ENCODE data around the gene ATP6V0E1.

The ATP6V0E1 gene

DNA sequence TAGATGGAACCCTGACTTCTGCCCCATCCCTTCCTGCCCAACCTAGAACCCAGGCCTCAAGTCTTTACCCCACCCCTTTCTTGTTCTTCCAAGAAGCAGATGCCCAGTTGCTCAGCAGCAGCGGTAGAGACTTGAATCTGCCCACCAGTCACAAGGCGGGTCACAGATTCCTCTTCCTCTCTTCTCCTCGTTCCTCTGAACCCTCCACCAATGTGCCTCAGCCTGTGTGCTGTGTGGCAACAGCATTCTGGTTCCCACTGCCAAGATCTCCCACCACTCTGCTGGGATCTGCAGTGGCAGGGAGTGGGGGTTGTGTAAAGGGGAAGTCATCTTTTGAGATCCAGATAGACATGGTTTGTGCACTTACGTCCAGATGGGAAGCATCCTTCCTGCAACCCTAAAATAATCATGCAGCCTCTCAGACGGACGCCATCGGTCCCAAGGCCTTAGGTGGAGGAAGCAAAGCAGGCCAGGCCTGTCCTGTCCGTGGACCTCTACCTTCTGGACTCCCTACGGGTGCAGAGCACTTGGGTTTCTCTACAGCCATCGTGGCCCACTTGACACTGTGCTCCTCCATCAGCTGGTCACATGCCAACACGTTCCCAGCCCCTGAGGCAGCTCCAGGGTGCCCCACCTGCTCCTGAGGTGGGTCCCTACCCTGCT, 32.1 kb upstream of the ATP6V0E1 start:
- Histone ChIP-seq H3K79me2 (ENCODE audit: insufficient read depth, low read length) (no peaks in the 10 kb centered on the region), H3K27me3 (ENCODE audit: insufficient read depth, low read length, poor library complexity, severe bottlenecking) (no peaks in the 10 kb centered on the region), H3K4me2 (ENCODE audit: low read depth, low read length, poor library complexity, severe bottlenecking) (no peak overlapping the region), H4K20me1 (ENCODE audit: insufficient read depth, low read length, poor library complexity, severe bottlenecking) (no peaks in the 10 kb centered on the region), H3K36me3 (ENCODE audit: insufficient read depth, low read length) (peaks cover 24% of the 10 kb centered on the region; the same call in 1 of the 2 replicates), H2AFZ (ENCODE audit: low read length) (no peak overlapping the region), H3K4me3 (ENCODE audit: low read length, poor library complexity, severe bottlenecking) (no peak overlapping the region), H3F3A (ENCODE audit: low read depth) (no peaks in the 10 kb centered on the region), H3K9me3 (ENCODE audit: insufficient read depth, low read depth, low read length) (no peaks in the 10 kb centered on the region), H3K9ac (ENCODE audit: low read depth, low read length, poor library complexity, severe bottlenecking) (no peak overlapping the region), H3K4me1 (ENCODE audit: insufficient read depth, low read length, poor library complexity, severe bottlenecking) (no peaks in the 10 kb centered on the region), H3K9me2 (replicated peaks; ENCODE audit: low read depth, low read length) (no peaks in the 10 kb centered on the region)
- TF ChIP-seq EZH2phosphoT487 (IDR thresholded peaks at IDR 0.05; ENCODE audit: borderline replicate concordance), result no peak
- TF ChIP-seq, protein P1, sequence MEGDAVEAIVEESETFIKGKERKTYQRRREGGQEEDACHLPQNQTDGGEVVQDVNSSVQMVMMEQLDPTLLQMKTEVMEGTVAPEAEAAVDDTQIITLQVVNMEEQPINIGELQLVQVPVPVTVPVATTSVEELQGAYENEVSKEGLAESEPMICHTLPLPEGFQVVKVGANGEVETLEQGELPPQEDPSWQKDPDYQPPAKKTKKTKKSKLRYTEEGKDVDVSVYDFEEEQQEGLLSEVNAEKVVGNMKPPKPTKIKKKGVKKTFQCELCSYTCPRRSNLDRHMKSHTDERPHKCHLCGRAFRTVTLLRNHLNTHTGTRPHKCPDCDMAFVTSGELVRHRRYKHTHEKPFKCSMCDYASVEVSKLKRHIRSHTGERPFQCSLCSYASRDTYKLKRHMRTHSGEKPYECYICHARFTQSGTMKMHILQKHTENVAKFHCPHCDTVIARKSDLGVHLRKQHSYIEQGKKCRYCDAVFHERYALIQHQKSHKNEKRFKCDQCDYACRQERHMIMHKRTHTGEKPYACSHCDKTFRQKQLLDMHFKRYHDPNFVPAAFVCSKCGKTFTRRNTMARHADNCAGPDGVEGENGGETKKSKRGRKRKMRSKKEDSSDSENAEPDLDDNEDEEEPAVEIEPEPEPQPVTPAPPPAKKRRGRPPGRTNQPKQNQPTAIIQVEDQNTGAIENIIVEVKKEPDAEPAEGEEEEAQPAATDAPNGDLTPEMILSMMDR (conservative IDR thresholded peaks at IDR 0.05; ENCODE audit: low read length), result no peak

DNA sequence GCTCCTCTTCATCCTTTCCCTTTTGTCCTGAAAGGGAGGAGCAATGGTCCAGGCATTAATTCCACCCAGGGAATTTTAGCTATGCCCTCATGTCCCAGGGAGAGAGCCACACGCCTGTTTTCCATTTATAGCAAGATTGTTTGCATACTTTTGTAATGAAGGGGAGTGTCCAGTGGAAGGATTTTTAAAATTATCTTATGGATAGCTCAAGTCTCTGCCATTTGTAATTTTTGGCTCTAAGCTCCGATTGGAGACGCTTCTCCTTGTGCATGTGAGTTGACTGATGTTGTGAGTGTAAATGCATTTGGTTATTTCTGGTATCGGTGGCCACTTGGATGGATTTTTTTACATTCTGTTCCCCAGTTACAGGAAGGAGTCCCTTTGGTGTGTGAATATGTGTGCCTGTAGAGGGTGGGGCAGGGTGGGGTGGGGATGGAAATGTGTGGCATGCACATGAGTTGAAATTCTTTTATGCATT, 31.5 kb upstream of the ATP6V0E1 start:
- no peaks in the 10 kb centered on the region for H3K27me3 ChIP-seq (ENCODE audit: insufficient read depth, low read length, poor library complexity, severe bottlenecking)
- TF ChIP-seq, protein P1 (conservative IDR thresholded peaks at IDR 0.05; ENCODE audit: low read length), result no peak
- TF ChIP-seq EZH2phosphoT487 (IDR thresholded peaks at IDR 0.05; ENCODE audit: borderline replicate concordance), result no peak
- H3K4me3 ChIP-seq (ENCODE audit: low read length, poor library complexity, severe bottlenecking), result no peak overlapping the region
- H3K4me2 ChIP-seq (ENCODE audit: low read depth, low read length, poor library complexity, severe bottlenecking), result no peak overlapping the region
- H3K9me2 ChIP-seq (replicated peaks; ENCODE audit: low read depth, low read length), result no peaks in the 10 kb centered on the region
- H3K9ac ChIP-seq (ENCODE audit: low read depth, low read length, poor library complexity, severe bottlenecking), result no peak overlapping the region
- H3F3A ChIP-seq (ENCODE audit: low read depth), result no peaks in the 10 kb centered on the region
- H3K4me1 ChIP-seq (ENCODE audit: insufficient read depth, low read length, poor library complexity, severe bottlenecking), result no peaks in the 10 kb centered on the region
- H4K20me1 ChIP-seq (ENCODE audit: insufficient read depth, low read length, poor library complexity, severe bottlenecking), result no peaks in the 10 kb centered on the region
- no peak overlapping the region for H2AFZ ChIP-seq (ENCODE audit: low read length)
- no peaks in the 10 kb centered on the region for H3K9me3 ChIP-seq (ENCODE audit: insufficient read depth, low read depth, low read length)
- H3K36me3 ChIP-seq (ENCODE audit: insufficient read depth, low read length), result peaks cover 22% of the 10 kb centered on the region; the same call in 1 of the 2 replicates
- H3K79me2 ChIP-seq (ENCODE audit: insufficient read depth, low read length), result no peaks in the 10 kb centered on the region

DNA sequence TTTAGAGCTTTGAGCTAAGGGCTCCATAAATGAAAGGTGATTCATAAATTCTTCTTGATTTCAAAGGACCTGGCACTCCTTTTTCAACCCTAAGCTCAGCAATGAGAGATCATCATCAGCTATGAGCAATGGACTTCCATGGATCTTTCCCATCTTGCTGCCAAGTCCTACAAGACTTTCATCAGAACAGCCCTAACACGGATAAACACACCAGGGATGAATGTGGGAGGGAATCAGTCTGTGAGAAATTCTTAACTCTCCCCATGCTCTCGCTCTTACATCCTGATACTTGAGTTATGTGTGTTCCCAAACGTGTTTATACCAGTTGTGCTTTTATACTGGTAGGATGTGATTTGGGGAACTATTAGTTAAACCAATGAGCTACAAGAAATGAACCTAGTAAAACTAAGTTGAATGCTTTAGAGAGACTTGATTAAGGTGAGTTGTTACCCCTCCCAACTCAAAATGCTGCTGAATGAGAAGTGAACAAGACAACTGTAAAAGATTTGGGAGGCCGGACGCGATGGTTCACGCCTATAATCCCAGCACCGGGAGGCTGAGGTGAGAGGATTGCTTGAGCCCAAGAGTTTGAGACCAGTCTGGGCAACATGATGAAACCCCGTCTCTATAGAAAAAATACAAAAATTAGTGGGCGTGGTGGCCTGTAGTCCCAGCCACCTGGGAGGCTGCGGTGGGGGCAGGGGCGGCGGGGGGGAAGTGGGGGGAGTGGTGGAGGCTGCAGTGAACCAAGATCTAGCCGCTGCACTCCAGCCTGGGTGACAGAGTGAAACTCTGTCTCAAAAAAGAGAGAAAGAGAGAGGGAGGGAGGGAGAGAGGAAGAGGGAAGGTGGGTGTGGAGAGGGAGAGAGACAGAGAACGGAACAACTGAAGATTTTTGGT, 29.5 kb upstream of the ATP6V0E1 start:
- Histone ChIP-seq H3K4me1 (ENCODE audit: insufficient read depth, low read length, poor library complexity, severe bottlenecking) (no peaks in the 10 kb centered on the region), H3K4me3 (ENCODE audit: low read length, poor library complexity, severe bottlenecking) (no peak overlapping the region), H3K4me2 (ENCODE audit: low read depth, low read length, poor library complexity, severe bottlenecking) (no peak overlapping the region), H3F3A (ENCODE audit: low read depth) (no peaks in the 10 kb centered on the region), H2AFZ (ENCODE audit: low read length) (no peak overlapping the region), H4K20me1 (ENCODE audit: insufficient read depth, low read length, poor library complexity, severe bottlenecking) (no peaks in the 10 kb centered on the region), H3K9ac (ENCODE audit: low read depth, low read length, poor library complexity, severe bottlenecking) (no peak overlapping the region), H3K9me2 (replicated peaks; ENCODE audit: low read depth, low read length) (no peaks in the 10 kb centered on the region), H3K9me3 (ENCODE audit: insufficient read depth, low read depth, low read length) (no peaks in the 10 kb centered on the region), H3K27me3 (ENCODE audit: insufficient read depth, low read length, poor library complexity, severe bottlenecking) (no peaks in the 10 kb centered on the region), H3K79me2 (ENCODE audit: insufficient read depth, low read length) (no peaks in the 10 kb centered on the region), H3K36me3 (ENCODE audit: insufficient read depth, low read length) (peaks cover 22% of the 10 kb centered on the region; the same call in 1 of the 2 replicates)
- TF ChIP-seq EZH2phosphoT487 (IDR thresholded peaks at IDR 0.05; ENCODE audit: borderline replicate concordance), result no peak
- TF ChIP-seq, protein P1 (conservative IDR thresholded peaks at IDR 0.05; ENCODE audit: low read length), result no peak

All from Loucy (cell line).